ENCODE results near the gene FGF5. TPM values are rescaled to one million over a fixed set of nuclear protein-coding genes. Genes with fewer than 3 reads are reported as not detected.

Gene FGF5, protein sequence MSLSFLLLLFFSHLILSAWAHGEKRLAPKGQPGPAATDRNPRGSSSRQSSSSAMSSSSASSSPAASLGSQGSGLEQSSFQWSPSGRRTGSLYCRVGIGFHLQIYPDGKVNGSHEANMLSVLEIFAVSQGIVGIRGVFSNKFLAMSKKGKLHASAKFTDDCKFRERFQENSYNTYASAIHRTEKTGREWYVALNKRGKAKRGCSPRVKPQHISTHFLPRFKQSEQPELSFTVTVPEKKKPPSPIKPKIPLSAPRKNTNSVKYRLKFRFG
- 0.15 to 0.38 TPM (median 0.34 TPM) in 5 replicates for total RNA-seq (2022; extraction: Qiagen RNA extraction; ENCODE audit: low read depth)

DNA sequence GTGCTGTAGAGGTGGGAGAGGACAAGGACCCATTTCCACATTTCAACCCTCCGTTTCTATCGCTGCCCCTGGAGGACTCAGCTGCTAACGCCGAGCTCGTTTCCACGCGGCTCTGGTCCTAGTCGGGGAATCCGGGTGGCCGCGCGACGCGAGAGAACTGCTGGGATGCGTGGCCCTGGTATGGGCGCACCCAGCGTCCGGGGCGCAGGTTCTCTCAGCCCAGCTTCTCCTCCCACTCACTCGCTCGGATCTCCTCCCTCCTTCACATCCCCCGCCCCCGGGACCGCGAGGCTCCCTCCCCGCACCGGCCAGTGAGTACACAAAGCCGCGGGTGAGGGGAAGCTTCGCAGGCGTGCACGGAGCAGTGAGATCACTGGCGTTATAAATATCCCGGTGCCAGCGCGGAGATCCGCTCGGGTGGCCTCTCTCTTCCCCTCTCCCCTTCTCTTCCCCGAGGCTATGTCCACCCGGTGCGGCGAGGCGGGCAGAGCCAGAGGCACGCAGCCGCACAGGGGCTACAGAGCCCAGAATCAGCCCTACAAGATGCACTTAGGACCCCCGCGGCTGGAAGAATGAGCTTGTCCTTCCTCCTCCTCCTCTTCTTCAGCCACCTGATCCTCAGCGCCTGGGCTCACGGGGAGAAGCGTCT, at the start of gene FGF5:
FGF5 (plus strand) TSS at position 412 of the 649 bp plus-strand sequence; CDS start at position 573, 161 bp downstream.

DNA sequence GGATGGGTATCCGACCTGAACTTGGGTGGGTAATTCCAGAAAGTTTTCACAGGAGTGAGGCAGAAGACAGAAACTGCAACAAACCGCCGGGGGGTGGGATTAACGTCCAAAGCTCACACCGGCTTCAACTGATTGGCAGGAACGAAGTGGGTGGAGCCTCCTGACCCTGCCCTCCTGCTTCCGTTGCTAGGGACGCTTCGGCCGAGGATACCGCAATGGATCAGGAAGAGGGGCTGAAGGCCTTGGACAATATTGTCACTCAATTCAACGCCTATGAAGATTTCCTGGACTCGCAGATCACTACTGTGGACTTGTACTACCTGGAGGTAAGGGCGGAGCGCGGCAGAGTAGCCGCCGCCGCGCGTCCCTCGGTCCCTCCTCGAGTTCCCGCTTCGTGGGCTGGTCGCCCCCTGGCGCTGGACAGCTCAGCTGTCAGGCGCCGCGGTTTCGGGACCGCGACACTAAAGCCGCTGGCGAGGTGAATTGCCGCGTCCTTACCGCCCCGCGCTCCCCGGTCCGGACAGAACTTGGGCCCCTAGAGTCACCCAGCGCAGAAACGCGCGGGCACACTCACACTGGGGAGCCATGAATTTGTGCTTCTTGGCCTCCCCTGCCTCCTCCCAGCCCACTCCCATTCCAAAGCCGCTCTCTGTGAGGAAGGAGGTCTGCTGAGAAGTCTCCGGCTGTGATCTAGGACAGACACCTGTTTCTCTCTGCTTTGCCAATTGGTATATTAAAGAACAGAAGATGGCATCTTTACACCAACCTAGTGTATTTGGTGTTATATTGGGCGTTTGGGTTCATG, 69.3 kb downstream of the FGF5 start, which contains the start of gene CFAP299:
CFAP299 (plus strand) TSS at position 177 of the 805 bp plus-strand sequence.

Other genes with a start within 250 kb of the FGF5 start
- gene ANTXR2, start 193.4 kb upstream of the FGF5 start, total RNA-seq (2022; extraction: Qiagen RNA extraction; ENCODE audit: low read depth): 2.8 to 4.7 TPM (median 3.7 TPM) in 5 replicates
- gene PRDM8, start 69.2 kb upstream of the FGF5 start, total RNA-seq (2022; extraction: Qiagen RNA extraction; ENCODE audit: low read depth): 0.17 to 0.27 TPM (median 0.21 TPM) in 5 replicates
- not detected in 5 replicates for gene CFAP299, start 69.1 kb downstream of the FGF5 start, total RNA-seq (2022; extraction: Qiagen RNA extraction; ENCODE audit: low read depth)

All from A549 treated with GW870086 at 1 μM for 4 hours (cell line).